Prostate gland (tissue), 2 donors: Measurements from ENCODE around the gene METTL21A.

Experiments
- CTCF ChIP-seq, 4 experiments: fragments of 200-600 bp in 2 of 4; fragments of 450-650 bp in 2 of 4; sonication (generic) in 2 of 4; IDR thresholded peaks; 1 replicate in 3 of 4; 2 replicates in 1 of 4; pipeline ENCODE4 v1.5.1; 2016 to 2019; ENCODE audit warnings: antibody characterized with exemption in 4 of 4, mild to moderate bottlenecking in 2 of 4, moderate library complexity in 2 of 4
- POLR2A ChIP-seq: fragments of 450-650 bp; IDR thresholded peaks from one replicate; pipeline ENCODE4 v1.6.1; 2016; ENCODE audit warnings: antibody characterized with exemption, mild to moderate bottlenecking
- POLR2AphosphoS5 ChIP-seq: sonication (generic); formaldehyde crosslinking; IDR thresholded peaks from one replicate; pipeline ENCODE4 v1.6.1; 2017; ENCODE audit warnings: antibody characterized with exemption

GRCh38 chr2:207600231-207600630, 25.0 kb downstream of the METTL21A start:
- no peak for TF ChIP-seq CTCF (IDR thresholded peaks at IDR 0.05)
- TF ChIP-seq POLR2AphosphoS5, result no peak
- TF ChIP-seq POLR2A, result no peak
